CD4-positive, CD25-positive, alpha-beta regulatory T cell (primary cell): ENCODE measurements around the gene C14orf132. TPM values are rescaled to one million over a fixed set of nuclear protein-coding genes. Genes with fewer than 3 reads are reported as not detected.

Experiments used
- ATAC-seq, 2 donors: fragments of 150-1000 bp; cut with Tn5 transposase; one replicate each; pipeline ENCODE4 v1.10.0; 2021; ENCODE audit warnings: low read depth in 2 of 2, moderate number of reproducible peaks in 2 of 2, moderate library complexity in 1 of 2
- DNase-seq, 3 donors: peaks; one replicate each; pipeline versions ENCODE4 v3.0.0 to v3.0.0-alpha.2; 2012 to 2022; ENCODE audit warnings: mixed read lengths in 1 of 3
- H3K27ac ChIP-seq: one replicate; pipeline ENCODE4 v1.7.0; 2013; ENCODE audit warnings: mild to moderate bottlenecking, low read length; ENCODE audit not compliant: insufficient read depth, poor library complexity, severe bottlenecking
- H3K27me3 ChIP-seq: one replicate; pipeline ENCODE4 v1.7.0; 2013; ENCODE audit warnings: low read length; ENCODE audit not compliant: control insufficient read depth, insufficient read depth
- H3K36me3 ChIP-seq: one replicate; pipeline ENCODE4 v1.7.0; 2013; ENCODE audit warnings: mild to moderate bottlenecking, low read length, moderate library complexity; ENCODE audit not compliant: control insufficient read depth, insufficient read depth
- H3K4me1 ChIP-seq: 2 replicates; pipeline ENCODE4 v1.7.0; 2013; ENCODE audit warnings: mild to moderate bottlenecking, low read length; ENCODE audit not compliant: insufficient read depth, control insufficient read depth, poor library complexity, severe bottlenecking
- H3K4me3 ChIP-seq: one replicate; pipeline ENCODE4 v1.7.0; 2013; ENCODE audit warnings: low read depth, mild to moderate bottlenecking, low read length, moderate library complexity
- H3K9me3 ChIP-seq, 2 experiments: 1 replicate in 1 of 2; 2 replicates in 1 of 2; pipeline ENCODE4 v1.7.0; 2013; ENCODE audit warnings: low read length in 2 of 2, mild to moderate bottlenecking in 1 of 2, moderate library complexity in 1 of 2; ENCODE audit not compliant: control insufficient read depth in 2 of 2
- H3K27ac Mint-ChIP-seq, 3 donors: one replicate each; pipeline ENCODE4 v1.8.0; 2020 to 2022; ENCODE audit warnings: mild to moderate bottlenecking in 3 of 3, mixed read lengths in 3 of 3, moderate library complexity in 2 of 3
- H3K27me3 Mint-ChIP-seq: one replicate; pipeline ENCODE4 v1.8.0; 2022; ENCODE audit warnings: mild to moderate bottlenecking, mixed read lengths
- H3K36me3 Mint-ChIP-seq: one replicate; pipeline ENCODE4 v1.8.0; 2020; ENCODE audit warnings: mixed read lengths
- H3K4me1 Mint-ChIP-seq, 4 donors: one replicate each; pipeline ENCODE4 v1.8.0; 2020 to 2022; ENCODE audit warnings: mixed read lengths in 4 of 4, mild to moderate bottlenecking in 1 of 4
- H3K4me3 Mint-ChIP-seq, 4 donors: one replicate each; pipeline ENCODE4 v1.8.0; 2020 to 2022; ENCODE audit warnings: mild to moderate bottlenecking in 4 of 4, mixed read lengths in 4 of 4, moderate library complexity in 3 of 4
- H3K9me3 Mint-ChIP-seq, 7 donors: one replicate each; pipeline ENCODE4 v1.8.0; 2020 to 2022; ENCODE audit warnings: mixed read lengths in 7 of 7, mild to moderate bottlenecking in 3 of 7, moderate library complexity in 2 of 7
- polyA plus RNA-seq, 4 donors: library from polyadenylated mRNA; unstranded; fragments of 300-500 nt; fragmentation: Illumina TruSeq; gene quantifications; one replicate each; pipeline ENCODE4 v1.2.3, GENCODE V29; 2021
- total RNA-seq: library from RNA; stranded (reverse); gene quantifications from one replicate; pipeline ENCODE4 v1.2.3, GENCODE V29; 2022

The C14orf132 gene
- total and polyA plus RNA-seq, 5 donors from 2014 or later = 0.20 to 1.2 (median 0.30) TPM; not detected in 1

DNA sequence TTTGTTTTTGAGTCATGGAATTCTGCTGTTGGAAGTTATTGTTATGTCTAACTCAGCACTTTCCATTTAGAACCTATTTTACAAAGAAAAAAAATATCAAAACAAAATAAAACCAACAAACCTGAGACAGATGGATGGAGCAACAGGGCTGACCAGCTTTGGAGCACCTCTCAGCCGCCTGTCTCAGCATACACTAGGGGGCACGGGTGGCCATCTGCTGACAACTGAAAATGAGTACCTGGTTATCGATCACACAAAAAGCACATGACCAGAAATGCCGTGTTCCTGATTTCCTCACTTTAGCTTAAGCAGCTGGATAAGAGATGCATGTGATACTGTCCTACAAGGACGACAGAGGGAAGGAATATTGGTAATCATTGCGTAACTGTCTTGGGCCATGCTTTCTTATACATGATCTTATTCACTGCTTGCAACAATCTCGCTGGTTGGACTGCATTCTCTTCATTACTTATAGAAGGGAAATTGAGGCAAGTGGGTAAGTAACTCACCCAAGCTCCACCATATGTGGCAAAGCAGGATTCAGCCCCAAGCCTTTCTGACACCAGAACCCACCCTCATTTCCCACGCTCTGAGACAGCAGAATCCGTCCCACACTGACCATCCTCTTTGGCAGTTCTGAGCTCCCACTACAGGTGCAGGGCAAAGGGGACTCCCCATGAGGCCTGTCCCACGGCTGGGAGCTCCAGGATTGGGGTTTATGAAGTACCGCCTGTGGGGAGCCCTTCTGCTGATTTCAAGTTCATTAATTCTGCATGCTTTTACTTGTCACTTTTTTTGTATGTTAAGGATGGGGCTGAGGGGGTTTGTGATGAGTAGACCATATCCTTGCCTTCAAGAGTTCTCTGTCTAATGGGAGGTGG is 43.5 kb downstream of the C14orf132 start:
- H3K9me3 ChIP-seq = no peaks in the 10 kb centered on the region
- no peaks in the 10 kb centered on the region for H3K36me3 Mint-ChIP-seq

DNA sequence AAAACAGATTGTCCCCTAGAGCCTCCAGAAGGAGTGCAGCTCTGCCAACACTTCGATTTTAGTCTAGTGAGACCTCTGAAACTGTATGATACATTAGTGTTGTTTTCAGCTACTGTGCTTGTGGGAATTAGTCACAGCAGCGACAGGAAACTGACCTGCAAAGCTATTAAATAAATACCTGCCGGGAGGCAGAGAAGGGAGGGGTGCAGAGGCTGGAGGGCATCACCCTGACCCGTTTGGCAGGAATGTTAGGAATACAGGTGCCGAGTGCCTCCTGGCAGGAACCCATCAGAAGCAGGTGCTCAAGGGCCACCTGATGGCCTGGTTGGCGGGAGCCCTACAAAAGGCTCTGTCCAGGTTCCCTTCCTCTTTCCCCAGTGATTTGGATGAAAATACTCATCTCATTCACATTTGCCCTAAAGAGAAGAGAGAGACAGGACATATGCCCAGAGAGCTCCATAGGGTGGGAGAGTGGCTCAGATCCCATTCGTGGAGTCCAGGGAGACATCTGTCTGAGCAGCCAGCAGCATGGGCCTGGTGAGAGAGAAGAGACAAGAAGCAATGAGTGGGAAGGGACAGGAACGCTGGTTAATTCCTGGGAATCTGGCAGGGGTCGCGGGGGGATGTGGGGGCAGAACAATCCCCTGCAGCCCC is 44.6 kb downstream of the C14orf132 start:
- no peak overlapping the region for H3K27ac Mint-ChIP-seq
- no peak overlapping the region for H3K4me3 Mint-ChIP-seq
- Histone ChIP-seq H3K9me3 (no peaks in the 10 kb centered on the region), H3K27ac (no peak overlapping the region), H3K4me1 (no peaks in the 10 kb centered on the region), H3K36me3 (no peaks in the 10 kb centered on the region), H3K4me3 (no peak overlapping the region), H3K27me3 (peaks cover 3% of the 10 kb centered on the region)
- no peak for DNase-seq
- H3K9me3 Mint-ChIP-seq = peaks cover 0 to 3% (median 0%) of the 10 kb centered on the region in 7 donors
- peaks cover 12% of the 10 kb centered on the region for H3K27me3 Mint-ChIP-seq
- no peak for ATAC-seq
- H3K4me1 Mint-ChIP-seq = no peaks in the 10 kb centered on the region
- no peaks in the 10 kb centered on the region for H3K36me3 Mint-ChIP-seq

More for the DNA sequence above, 43.5 kb downstream of the C14orf132 start:
- H3K4me1 ChIP-seq = no peaks in the 10 kb centered on the region
- Mint-ChIP-seq H3K9me3 (peaks cover 0 to 3% (median 0%) of the 10 kb centered on the region in 7 donors), H3K27me3 (peaks cover 12% of the 10 kb centered on the region), H3K4me3 (no peak overlapping the region), H3K27ac (no peak overlapping the region), H3K4me1 (no peaks in the 10 kb centered on the region)
- ATAC-seq = no peak
- DNase-seq = no peak
- H3K4me3 ChIP-seq = no peak overlapping the region
- peaks cover 3% of the 10 kb centered on the region for H3K27me3 ChIP-seq
- no peak overlapping the region for H3K27ac ChIP-seq
- H3K36me3 ChIP-seq = no peaks in the 10 kb centered on the region

DNA sequence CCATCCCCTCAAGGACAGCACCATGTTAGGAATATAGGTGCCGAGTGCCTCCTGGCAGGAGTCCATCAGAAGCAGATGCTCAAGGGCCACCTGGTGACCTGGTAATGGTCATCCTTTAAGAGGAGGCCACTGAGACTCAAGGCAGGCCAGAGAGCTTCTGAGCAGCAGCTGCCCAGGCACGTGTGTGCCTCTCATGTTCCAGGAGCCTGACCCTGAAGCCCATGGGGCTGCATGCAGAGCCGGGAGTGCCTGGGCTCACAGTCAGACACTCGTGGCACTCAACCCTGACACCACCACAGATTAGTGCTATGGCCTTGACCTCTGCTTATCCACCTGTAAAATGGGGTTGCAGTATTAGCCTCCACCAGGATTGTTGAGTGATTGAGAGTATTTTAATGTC is 45.6 kb downstream of the C14orf132 start:
- Histone ChIP-seq H3K4me3 (no peak overlapping the region), H3K27me3 (peaks cover 3% of the 10 kb centered on the region), H3K27ac (no peak overlapping the region), H3K36me3 (no peaks in the 10 kb centered on the region), H3K9me3 (no peaks in the 10 kb centered on the region), H3K4me1 (no peaks in the 10 kb centered on the region)
- Mint-ChIP-seq H3K36me3 (no peaks in the 10 kb centered on the region), H3K27me3 (peaks cover 12% of the 10 kb centered on the region), H3K4me1 (no peaks in the 10 kb centered on the region), H3K4me3 (no peak overlapping the region), H3K9me3 (peaks cover 0 to 3% (median 0%) of the 10 kb centered on the region in 7 donors), H3K27ac (no peak overlapping the region)
- ATAC-seq = no peak
- DNase-seq = no peak

DNA sequence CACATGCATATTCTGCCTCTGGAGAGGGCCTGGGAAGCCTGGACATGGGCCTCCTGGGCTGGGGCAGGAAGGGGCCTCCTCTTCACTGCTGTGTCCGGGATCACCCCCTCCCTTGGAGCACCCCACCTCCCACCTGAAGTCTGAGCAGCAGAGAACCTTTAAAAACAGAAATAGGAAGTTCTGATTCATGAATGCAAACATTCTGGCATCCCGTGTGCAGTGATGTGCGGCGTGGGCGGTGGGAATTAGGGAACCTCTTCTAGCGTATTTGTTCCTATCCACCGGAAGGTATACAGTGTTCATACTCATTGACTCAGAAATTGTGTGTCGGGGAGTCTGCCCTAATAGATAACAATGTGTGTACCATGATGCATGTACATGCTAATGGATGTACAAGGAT is 46.2 kb downstream of the C14orf132 start:
- Mint-ChIP-seq H3K27ac (no peak overlapping the region), H3K9me3 (peaks cover 0 to 3% (median 0%) of the 10 kb centered on the region in 7 donors), H3K4me1 (no peaks in the 10 kb centered on the region), H3K27me3 (peaks cover 12% of the 10 kb centered on the region), H3K36me3 (no peaks in the 10 kb centered on the region), H3K4me3 (no peak overlapping the region)
- Histone ChIP-seq H3K4me1 (no peaks in the 10 kb centered on the region), H3K9me3 (no peaks in the 10 kb centered on the region), H3K4me3 (no peak overlapping the region), H3K27me3 (peaks cover 3% of the 10 kb centered on the region), H3K27ac (no peak overlapping the region), H3K36me3 (no peaks in the 10 kb centered on the region)
- DNase-seq (no peak), ATAC-seq (no peak)

DNA sequence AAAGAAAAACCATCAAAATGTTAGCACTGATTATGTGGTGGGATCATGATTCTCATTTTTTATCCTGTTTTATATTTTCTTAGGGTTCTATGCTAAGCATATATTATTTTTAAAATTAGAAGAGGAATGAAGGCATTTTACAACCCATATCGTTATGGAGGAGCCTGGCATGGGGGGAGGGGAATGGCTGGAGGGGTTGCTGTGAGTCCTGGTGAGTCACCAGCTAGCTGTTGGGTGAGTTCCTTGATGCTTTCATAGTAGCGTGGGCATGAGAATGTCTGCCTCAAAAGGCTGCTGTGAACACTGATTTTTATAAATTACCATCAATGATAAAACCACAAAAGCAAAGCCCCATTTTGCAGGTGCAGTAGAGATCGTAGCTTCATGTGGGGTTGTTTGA is 46.9 kb downstream of the C14orf132 start:
- no peaks in the 10 kb centered on the region for H3K36me3 ChIP-seq
- no peak for DNase-seq
- Mint-ChIP-seq H3K4me3 (no peak overlapping the region), H3K27me3 (peaks cover 10% of the 10 kb centered on the region), H3K4me1 (no peaks in the 10 kb centered on the region), H3K27ac (no peak overlapping the region), H3K9me3 (peaks cover 0 to 2% (median 0%) of the 10 kb centered on the region in 7 donors), H3K36me3 (no peaks in the 10 kb centered on the region)
- no peak for ATAC-seq
- peaks cover 3% of the 10 kb centered on the region for H3K27me3 ChIP-seq
- no peak overlapping the region for H3K4me3 ChIP-seq
- no peaks in the 10 kb centered on the region for H3K9me3 ChIP-seq
- H3K27ac ChIP-seq = no peak overlapping the region
- no peaks in the 10 kb centered on the region for H3K4me1 ChIP-seq

DNA sequence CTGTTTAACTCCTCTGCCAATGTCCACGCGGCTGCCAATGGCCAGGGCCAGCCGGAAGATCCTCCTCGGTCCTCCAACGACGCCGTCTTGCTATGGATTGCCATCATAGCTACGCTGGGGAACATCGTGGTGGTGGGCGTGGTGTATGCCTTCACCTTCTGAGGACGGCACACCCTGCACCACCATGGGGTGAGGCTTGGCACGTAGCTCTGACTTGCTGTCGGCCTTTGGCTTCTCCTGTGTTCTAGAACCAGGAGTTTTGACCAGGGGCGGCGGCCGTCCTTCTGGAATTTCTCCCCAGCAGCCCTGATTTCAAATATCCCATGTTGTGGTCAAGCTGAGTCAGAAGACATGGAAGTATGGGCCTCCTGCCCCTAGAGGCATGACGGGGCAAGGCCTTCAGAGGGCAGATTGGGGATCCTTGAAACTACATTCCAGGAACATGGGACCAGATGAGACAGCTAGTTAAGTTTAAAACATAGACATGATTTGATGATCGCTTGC is 47.5 kb downstream of the C14orf132 start:
- peaks cover 3% of the 10 kb centered on the region for H3K27me3 ChIP-seq
- no peak overlapping the region for H3K4me3 ChIP-seq
- Mint-ChIP-seq H3K9me3 (no peaks in the 10 kb centered on the region), H3K4me3 (no peak overlapping the region), H3K27ac (no peak overlapping the region), H3K27me3 (peaks cover 4% of the 10 kb centered on the region), H3K36me3 (no peaks in the 10 kb centered on the region), H3K4me1 (no peaks in the 10 kb centered on the region)
- DNase-seq (no peak), ATAC-seq (no peak)
- H3K36me3 ChIP-seq = no peaks in the 10 kb centered on the region
- H3K4me1 ChIP-seq = no peaks in the 10 kb centered on the region
- no peak overlapping the region for H3K27ac ChIP-seq
- no peaks in the 10 kb centered on the region for H3K9me3 ChIP-seq

DNA sequence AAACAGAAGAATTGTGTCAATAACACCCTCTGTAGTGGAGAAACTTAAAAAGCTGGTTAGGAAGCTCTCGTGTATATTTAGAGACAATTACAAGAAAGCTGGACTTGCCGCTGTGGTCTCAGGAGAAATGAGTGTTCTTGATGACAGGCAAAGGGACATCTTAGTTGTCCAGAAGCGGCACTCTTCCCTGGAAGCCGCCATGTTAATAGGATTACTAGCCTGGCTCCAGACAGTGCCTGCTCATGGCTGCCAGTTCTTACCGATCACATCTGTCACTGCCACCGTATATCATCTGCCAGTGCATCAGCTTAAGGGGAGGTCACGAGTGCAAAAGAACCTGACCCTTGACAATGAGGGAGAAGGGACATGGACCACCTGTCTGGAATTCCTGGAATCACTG is 48.9 kb downstream of the C14orf132 start:
- no peaks in the 10 kb centered on the region for H3K9me3 Mint-ChIP-seq
- no peaks in the 10 kb centered on the region for H3K36me3 ChIP-seq
- no peak overlapping the region for H3K27ac ChIP-seq
- DNase-seq (no peak), ATAC-seq (no peak)
- no peak overlapping the region for H3K27ac Mint-ChIP-seq
- H3K4me3 Mint-ChIP-seq = no peak overlapping the region
- H3K4me3 ChIP-seq = no peak overlapping the region
- H3K36me3 Mint-ChIP-seq = no peaks in the 10 kb centered on the region
- no peaks in the 10 kb centered on the region for H3K4me1 ChIP-seq
- H3K9me3 ChIP-seq = no peaks in the 10 kb centered on the region
- H3K4me1 Mint-ChIP-seq = no peaks in the 10 kb centered on the region
- H3K27me3 ChIP-seq = no peaks in the 10 kb centered on the region
- peaks cover 4% of the 10 kb centered on the region for H3K27me3 Mint-ChIP-seq
